Stimulated activated CD4-positive, alpha-beta T cell treated with anti-CD3 and anti-CD28 coated beads, Interleukin-12 subunit alpha, Interleukin-12 subunit beta, amount 100 ng/mL, for 4 hours (primary cell): ENCODE data around the gene SCML2.
"Not testable (repeated sequence)": the region's sequence is repeated elsewhere in the genome, so short reads cannot be mapped to it uniquely, and the experiment has no call there.

Experiments used
- DNase-seq: peaks from one replicate; pipeline ENCODE4 v3.0.0-alpha.2; 2020

Gene SCML2

GRCh38 chrX:18271309-18271708 lies 83.2 kb downstream of the SCML2 start:
- no peak for DNase-seq

GRCh38 chrX:18255059-18255458 lies 99.4 kb downstream of the SCML2 start:
- no peak for DNase-seq

GRCh38 chrX:18252644-18253359 lies 101.7 kb downstream of the SCML2 start:
- DNase-seq = no peak

- DNase-seq = not testable (repeated sequence)
Observed at GRCh38 chrX:18229646-18230045, 124.8 kb downstream of the SCML2 start.

GRCh38 chrX:18228069-18228468 lies 126.4 kb downstream of the SCML2 start:
- no peak for DNase-seq

- DNase-seq = no peak
Observed at GRCh38 chrX:18227458-18227857, 127.0 kb downstream of the SCML2 start.

GRCh38 chrX:18220786-18221185 lies 133.7 kb downstream of the SCML2 start, which contains the start of gene BEND2:
TSS of gene BEND2 (minus strand) at chrX:18220886. CDS start at chrX:18220750, 136 bp downstream.
- no peak for DNase-seq

GRCh38 chrX:18210470-18210869 lies 144.0 kb downstream of the SCML2 start:
- no peak for DNase-seq

GRCh38 chrX:18206657-18207056 lies 147.8 kb downstream of the SCML2 start:
- DNase-seq = no peak

GRCh38 chrX:18203631-18204030 lies 150.9 kb downstream of the SCML2 start:
- no peak for DNase-seq

- no peak for DNase-seq
Observed at GRCh38 chrX:18194688-18195087, 159.8 kb downstream of the SCML2 start.
